LoVo (cell line): Measurements from ENCODE around the gene KDF1.
"Not testable (repeated sequence)": the region's sequence is repeated elsewhere in the genome, so short reads cannot be mapped to it uniquely, and the experiment has no call there.

Experiments used
- DNase-seq: peaks from one replicate; pipeline ENCODE4 v3.0.0-alpha.2; 2016; ENCODE audit warnings: low spot score

Gene KDF1

DNA sequence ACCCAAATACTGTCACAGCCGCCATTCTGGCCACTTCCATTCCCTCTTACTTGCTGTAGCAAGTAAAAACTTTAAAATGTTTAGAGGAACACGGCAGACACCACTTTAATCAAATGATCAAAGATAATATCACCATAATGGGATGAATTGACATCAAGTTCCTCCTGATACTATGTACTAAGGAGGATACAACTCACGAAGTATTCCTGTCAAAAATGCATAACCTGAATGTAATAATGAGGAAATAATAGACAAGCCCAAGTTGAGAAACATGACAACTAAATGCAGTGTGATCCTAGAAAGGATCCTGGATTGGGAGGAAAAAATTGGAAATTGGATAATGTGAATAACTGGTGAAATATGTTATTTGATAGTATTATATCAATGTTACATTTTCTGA lies 3.9 kb downstream of the KDF1 start:
- no peak for DNase-seq

DNA sequence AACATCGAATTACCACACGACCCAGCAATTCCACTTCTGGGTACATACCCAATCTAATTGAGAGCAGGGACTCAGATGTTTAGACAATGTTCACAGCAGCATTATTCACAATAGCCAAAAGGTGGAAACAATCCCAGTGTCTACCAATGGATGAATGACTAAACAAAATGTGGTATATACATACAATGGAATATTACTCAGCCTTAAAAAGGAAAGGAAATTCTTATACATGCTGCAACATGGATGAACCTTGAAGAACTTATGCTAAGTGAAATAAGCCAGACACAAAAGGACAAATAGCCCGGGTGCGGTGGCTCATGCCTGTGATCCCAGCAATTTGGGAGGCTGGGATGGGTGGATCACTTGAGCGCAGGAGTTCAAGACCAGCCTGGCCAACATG lies 6.9 kb downstream of the KDF1 start:
- no peak for DNase-seq

DNA sequence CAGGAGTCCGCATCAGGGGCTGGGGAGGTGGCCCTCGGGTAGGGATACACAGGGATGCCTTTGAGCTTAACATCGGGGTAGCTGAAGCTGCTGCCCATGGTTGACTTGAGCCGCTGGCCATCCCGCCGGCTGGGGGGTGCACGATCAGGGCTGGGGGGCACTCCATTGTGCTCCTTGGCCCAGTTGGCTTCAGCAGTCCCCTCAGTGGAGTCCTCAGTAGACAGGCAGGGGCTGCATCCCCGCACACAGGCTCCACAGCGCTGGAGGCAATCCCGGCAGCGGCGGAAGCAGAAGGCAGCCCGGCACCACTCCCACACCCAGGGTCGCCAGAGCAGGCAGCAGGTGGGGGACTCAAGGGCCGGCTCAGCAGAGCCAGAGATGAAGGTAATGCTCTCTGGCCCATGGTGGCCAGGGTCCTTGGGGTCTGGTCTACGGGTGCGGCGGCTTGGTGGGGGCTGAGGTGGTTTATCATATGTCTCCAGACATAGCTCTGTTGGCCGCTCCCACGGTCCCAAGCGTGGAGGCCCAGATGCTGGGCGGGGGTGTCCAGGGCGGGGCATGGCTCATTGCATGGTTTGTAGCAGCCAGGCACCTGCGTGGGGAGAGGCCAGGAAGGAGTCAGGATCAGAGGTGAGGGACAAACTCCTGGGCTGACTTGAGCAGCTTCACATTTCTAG lies 8.3 kb downstream of the KDF1 start:
- DNase-seq, result no peak

DNA sequence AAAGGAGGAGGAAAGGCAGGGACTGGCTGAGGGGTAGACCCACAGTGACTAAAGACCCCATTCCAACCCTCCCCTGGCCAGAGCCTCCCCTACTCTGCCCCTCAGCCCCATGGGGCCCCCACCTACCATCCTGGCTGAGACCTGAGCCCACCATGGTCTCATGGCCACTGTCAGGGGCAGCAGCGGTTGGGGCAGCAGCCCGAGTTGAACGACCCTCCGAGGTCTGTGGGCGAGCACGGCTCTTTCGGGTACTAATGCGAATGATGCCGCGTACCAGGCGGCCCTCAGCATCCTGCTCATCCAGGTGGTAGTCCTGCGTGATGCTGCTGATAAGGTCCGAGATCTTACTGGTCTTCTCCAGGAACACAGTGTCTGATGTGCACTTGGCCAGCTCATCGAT lies 9.1 kb downstream of the KDF1 start:
- DNase-seq, result no peak

DNA sequence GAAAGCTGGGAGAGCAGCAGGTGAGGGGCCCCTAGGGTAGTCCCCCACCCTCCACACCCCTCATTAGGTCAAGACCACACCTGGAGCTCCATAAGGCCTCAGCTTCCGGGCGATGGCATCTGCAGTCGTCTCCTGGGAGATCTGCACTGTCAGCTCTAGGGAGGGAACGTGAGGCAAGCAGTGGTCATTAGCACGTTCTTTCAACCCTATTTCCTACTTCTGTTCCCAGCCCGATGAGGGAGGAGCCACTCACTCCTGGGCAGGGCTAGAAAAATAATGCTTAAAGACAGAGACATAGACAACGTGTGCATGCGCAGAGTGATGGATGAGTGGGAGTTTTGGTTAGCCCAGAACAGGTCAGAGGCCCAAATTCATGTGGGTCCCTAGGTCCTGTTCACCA lies 9.7 kb downstream of the KDF1 start:
- no peak for DNase-seq

DNA sequence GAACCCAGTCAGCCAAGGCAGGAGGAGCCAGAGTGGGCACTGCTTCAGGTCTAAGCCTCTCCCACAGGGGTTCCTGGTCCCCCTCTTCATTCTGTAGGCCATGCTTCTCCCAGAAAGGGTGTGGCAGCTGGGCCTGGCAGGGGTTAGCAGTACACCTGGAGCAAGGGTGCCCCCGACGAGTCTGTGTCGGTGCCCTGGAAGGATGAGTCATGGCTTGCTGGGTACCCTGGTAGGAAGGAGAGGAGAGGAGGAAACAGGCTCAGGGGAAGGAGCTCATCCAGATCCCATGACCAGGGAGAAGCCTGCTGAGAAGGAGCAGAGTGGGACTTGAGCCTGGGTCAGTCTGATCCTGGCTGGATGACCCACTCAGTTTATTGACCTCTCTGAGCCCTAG lies 10.3 kb downstream of the KDF1 start:
- no peak for DNase-seq

DNA sequence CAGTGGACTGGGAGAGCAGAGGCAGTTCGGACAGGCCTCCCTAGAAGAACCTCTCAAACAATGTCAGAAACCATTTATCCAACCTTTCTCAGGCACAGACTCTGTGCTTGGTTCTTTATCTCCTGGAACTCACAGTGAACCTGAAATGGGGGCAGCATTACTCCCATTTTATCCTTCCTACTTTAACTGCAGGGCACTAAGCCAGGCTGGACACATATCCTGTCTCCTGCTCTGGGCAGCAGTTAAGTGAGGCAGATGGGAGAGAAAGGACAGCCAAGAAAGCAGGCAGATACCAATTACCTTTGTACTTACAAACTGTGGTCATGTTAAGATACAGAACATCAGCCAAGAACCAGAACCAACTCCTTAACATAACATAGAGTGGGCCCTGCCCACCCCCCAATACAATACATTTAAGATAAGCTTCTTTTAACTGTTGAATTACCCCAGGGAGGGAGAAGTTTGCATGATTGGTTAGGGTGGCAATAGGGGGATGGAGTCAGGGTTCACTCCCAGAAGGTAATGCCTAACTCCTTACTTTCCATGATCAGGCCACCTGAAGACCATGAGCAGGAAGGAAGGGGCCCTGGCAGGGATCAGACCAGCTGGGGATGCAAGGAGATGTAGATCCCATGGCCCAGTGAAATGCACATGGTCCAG lies 10.9 kb downstream of the KDF1 start:
- DNase-seq, result no peak

DNA sequence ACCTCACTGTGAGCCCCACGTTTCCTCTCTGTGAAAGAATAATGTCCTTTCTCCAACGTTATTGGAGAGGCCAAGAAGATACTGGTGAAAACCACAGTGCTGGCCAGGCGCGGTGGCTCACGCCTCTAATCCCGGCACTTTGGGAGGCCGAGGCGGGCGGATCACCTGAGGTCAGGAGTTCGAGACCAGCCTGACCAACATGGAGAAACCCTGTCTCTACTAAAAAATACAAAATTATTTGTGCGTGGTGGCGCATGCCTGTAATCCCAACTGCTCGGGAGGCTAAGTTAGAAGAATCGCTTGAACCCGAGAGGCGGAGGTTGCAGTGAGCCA lies 11.6 kb downstream of the KDF1 start:
- not testable (repeated sequence) for DNase-seq

DNA sequence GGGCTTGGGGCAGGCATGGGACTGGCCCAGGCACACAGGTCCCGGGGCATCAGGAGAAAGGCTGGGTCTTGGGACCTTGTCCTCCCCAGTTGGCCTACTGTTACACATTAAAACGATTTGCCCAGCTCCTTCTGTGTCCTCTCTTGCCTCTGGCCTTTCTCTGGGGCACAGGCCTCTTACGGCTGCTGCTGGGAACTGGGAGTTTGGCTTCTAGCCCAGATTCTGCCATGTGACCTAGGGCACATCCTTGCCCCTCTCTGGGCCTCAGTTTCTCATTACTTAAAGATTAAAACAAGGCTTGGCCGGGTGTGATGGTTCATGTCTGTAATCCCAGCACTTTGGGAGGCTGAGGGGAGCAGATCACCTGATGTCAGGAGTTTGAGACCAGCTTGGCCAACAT lies 14.0 kb downstream of the KDF1 start:
- no peak for DNase-seq

DNA sequence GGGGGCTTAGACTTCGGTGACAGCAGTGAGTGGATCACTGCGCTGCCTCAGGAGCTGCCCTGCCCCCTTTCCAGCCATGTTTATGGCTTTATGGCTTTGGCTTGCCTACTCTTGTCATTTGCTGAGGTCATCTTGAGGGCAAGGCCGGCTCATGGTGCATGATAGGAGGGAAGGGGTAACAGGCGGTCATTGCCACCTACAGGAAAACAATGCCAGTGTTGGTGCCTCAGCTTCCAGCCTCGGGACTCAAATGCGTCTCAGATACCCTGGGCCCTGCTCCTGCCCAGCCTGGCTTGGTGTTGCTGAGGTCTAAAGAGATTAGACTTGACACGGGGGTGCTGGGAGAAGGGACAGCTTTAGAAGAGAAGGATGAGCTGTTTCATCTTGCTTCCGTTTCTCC lies 14.5 kb downstream of the KDF1 start:
- no peak for DNase-seq

DNA sequence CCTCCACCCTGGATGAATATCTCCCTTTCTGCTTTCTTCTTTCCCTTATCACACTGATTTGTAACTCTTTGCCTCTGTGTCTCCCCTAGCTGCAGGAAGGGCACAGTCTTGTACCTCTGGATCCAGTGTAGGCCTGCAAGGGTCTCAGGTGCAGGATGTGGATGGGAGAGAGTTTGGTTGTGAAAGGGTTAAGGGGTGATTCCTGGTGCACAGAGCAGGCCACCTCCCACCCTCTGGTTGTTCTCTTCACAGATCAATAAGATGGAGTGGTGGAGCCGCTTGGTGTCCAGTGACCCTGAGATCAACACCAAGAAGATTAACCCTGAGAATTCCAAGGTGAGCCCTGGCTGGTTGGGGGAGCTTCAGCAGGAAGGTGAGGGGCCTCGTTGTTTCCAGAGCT lies 15.1 kb downstream of the KDF1 start:
- no peak for DNase-seq

DNA sequence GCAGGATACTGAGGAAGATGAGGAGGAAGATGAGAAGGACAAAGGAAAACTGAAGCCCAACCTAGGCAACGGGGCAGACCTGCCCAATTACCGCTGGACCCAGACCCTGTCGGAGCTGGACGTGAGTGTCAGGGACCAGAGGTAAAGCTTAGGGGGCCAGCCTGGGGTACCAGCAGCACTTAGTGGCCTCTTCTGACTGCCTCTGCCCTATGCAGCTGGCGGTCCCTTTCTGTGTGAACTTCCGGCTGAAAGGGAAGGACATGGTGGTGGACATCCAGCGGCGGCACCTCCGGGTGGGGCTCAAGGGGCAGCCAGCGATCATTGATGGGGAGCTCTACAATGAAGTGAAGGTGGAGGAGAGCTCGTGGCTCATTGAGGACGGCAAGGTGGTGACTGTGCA lies 17.6 kb downstream of the KDF1 start:
- no peak for DNase-seq

DNA sequence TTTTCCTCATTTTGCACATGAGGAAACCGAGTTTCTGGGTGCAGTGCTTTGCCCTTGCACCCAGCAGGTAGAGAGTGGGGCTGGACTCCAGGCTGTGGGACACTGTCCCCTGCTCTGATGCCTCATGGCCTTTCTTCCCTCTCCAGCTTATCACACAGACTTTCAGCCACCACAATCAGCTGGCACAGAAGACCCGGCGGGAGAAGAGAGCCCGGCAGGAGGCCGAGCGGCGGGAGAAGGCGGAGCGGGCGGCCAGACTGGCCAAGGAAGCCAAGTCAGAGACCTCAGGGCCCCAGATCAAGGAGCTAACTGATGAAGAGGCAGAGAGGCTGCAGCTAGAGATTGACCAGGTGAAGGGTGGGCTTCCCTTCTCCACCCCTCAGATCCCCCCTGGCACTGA lies 19.0 kb downstream of the KDF1 start:
- no peak for DNase-seq

DNA sequence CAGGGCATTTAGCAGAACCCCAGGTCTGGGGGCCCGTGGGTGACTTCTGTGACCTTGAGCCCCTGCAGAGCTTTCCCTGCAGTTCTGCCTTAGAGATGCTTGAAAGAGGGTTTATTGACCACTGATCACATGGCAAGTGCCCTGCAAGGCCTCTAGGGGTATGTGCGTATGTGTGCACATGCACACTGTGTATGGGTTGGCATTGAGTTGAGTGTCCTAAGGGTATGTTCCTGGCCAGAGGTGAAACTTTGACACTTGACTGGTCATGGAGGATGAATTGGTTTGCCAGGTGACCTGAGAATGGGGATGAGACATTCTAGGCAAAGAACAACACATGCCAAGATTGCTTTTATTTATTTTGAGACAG lies 21.6 kb downstream of the KDF1 start:
- DNase-seq, result no peak

DNA sequence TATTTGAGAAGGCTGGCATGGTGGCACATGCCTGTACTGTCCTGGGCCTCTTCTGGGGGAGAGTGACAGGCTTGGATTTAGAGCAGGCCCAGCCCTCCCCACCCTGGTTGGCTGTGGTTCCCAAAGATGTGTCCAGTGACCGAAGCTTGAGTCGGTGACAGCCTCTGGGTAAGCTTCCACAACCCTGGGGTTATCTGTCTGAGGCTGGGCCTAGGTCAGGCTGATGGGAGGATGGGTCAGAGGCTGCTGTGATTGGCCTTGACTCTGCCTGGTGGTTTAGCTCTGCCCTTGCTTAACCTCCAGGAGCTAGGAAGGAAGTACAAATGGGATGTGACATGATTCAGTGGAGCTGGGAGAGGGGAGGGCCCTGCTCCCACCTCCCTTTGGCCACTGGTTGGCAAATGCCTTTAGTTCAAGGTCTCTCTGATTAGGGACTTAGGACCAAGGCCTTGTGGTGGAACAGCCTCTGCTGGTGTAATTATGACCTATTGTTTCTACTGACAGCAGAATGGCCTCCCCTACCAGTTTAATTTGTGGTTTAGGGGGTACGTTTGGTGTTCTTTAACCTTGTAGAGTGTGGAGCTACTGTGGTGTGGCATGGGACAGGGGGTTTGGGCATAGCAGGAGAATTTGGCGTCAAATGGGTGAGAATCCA lies 22.1 kb downstream of the KDF1 start:
- DNase-seq, result no peak

DNA sequence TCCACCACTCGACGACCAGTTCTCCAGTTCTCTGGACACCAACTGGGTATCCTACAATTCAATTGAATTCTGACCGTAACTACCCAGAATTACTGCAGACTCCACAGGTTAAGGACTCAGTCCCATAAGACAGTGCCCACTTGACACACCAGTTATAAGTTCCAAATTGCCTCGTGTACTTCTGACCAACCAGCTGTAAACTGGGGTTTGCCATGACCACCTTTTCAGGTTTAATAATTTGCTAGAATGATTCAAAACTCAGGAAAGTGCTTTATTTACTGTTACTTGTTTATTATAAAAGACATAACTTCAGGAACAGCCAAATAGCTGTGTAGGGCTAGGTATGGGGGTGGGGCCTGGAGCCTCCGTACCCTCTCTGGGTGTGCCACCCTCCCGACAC lies 23.4 kb downstream of the KDF1 start:
- DNase-seq, result no peak

DNA sequence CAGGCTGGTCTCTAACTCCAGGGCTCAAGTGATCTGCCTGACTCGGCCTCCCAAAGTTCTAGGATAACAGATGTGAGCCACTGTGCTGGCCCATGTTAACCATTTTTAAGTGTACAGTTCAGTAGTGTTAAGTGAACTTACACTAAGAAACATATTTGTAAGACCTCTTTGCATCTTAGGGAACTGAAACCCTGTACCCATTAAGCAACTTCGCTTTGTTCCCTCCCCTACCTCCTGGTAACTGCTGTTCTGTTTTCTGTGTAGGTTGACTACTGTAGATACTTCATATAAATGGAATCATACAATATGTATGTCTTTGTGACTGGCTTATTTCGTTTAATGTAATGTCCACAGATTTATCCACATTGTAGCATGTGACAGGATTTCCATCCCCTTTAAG lies 27.7 kb downstream of the KDF1 start:
- no peak for DNase-seq

DNA sequence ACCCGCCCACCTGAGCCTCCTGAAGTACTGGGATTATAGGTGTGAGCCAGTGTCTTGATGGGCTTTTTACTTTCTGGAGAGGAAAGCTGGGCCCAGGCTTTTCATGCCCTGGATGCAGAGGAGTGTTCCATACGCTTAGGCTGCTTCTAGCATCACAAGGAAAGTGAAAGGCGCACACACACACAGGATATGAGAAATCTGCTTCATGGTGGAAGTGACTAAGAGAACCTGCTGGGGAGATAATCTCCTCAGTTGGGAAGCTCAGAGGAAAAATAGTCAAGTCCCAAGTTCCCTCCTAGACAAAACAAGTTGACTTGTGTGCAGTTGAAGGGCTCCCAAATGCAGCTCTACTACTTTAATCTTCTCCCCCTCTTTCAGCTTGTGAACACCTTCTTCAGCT lies 36.6 kb downstream of the KDF1 start:
- DNase-seq, result no peak

DNA sequence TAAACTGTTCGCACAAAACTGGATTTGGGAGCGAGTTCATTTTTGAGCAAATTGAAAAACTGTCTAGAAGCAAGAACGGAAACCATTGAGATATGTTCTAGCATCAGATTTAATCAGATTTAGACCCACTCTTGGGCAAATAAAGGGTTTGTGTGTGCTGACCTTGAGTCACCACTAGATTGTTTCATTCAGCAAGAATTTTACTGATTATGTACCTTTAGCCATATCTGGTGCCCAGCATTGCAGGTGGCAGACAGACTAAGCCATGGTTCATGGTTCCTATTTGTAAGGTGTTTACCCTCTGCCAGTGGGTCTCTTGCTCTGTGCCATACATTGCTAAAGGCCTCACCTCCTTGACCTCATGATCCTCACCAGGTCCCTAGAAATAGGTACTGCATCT lies 37.4 kb downstream of the KDF1 start:
- no peak for DNase-seq

DNA sequence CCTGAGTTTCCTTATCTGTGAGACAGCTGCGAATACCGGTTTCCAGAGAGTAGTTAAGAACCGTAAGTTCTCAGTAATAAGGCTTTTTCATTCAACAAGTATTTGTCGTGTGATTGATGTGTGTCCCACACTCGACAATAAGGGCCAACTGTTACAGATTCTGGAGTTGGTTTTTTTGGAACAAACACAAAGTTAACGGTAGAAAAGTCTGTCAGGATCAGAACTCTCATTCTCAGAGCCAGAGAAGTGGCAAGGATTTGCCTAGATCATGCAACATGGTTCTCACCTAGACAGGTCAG lies 37.9 kb downstream of the KDF1 start:
- DNase-seq, result no peak

DNA sequence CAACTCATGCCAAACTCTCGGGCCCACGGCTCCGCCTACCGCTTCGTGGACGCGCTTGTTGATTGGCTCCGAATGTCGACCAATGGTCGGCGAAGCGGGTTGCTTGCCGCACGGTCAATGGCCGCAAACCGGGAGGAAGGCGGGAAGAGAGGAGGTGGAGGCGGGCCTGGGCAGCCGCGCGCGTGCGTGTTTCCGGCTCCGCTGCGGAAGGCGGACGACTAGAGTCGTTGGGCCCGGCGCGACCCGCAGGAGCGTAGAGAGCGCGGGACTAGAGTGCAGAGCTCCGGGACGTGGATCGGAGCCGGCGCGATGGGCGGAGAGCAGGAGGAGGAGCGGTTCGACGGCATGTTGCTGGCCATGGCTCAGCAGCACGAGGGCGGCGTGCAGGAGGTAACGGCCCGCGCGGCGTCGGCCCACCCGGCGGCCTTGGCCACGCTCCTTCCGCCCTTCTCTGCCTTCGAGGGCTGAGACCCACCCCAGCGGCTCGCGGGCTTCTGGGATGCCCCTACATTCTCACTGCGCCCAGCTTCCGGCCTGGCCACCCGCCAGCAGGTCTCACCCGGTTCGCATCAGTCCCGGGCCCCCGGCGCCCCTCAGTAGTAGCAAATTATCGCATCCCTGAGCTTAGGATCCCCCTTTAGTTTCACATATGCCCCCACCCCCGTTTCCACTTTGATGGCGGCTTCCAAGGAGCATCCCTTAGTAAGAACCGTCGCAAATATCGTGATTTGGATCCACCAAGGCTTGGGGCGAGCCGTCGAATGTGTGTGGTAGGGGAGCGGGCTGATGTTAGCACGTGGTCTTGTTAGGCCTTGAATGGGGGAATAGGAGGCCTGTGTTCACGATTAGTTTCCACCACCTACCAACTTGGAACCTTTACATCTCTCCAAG lies 38.5 kb downstream of the KDF1 start, which contains the start of gene NUDC:
Gene NUDC, plus strand, starts transcription at position 204 of the 891 bp plus-strand sequence. Its CDS starts 106 bp downstream, at position 310.
- peak; percentile 97 for DNase-seq

DNA sequence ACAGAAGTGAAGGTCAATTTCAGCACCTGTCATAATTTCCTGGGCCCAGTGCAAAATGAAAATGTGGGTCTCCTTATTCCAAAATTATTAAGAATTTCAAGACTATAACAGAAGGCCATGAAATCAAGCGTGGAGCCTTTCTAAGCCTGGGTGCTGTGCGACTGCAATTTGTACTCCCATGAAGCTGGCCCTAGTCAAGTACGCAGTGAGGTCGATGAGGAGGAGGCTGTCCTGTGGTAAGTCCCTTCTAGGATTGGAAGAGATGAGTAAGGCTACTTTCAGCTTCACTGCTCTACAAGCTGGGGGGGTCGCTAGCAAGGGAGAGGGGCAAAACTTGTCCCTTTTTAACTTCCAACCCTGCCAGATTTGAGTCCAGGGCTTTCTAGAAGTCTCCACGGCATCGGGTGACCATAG lies 39.1 kb downstream of the KDF1 start:
- DNase-seq, result no peak
